GM12878 (cell line): Measurements from ENCODE around the gene ITGA11. TPM values are rescaled to one million over a fixed set of nuclear protein-coding genes. Genes with fewer than 3 reads are reported as not detected.

Experiments
- ATAC-seq: fragments of 200-7000 bp; cut with Tn5 transposase; 3 replicates; pipeline ENCODE4 v1.9.1; 2020; ENCODE audit warnings: mild to moderate bottlenecking, moderate library complexity
- BruUV-seq: library from RNA; stranded (reverse); fragments of 400-500 nt; replicated peaks from 2 replicates; lab custom pipeline; 2021; lab: Mats Ljungman, UMichigan
- CTCF ChIA-PET: fragments of 300-600 bp; sonication (Branson Sonifier 250); formaldehyde crosslinking; extraction: SDS; loops from one replicate; lab custom pipeline; 2021; ENCODE audit warnings: inconsistent platforms; lab: Yijun Ruan, JAX
- POLR2A ChIA-PET: fragments of 350-600 bp; formaldehyde crosslinking; extraction: SDS; loops from one replicate; lab custom pipeline; 2021; ENCODE audit warnings: inconsistent platforms; lab: Charles Lee
- RAD21 ChIA-PET: fragments of 300-600 bp; sonication (Branson Sonifier 250); formaldehyde crosslinking; loops from one replicate; lab custom pipeline; 2023; ENCODE audit warnings: antibody characterized with exemption; ENCODE audit not compliant: unreplicated experiment; lab: Charles Lee
- SMC1A ChIA-PET: fragments of 300-600 bp; sonication (Branson Sonifier 250); formaldehyde crosslinking; loops from one replicate; lab custom pipeline; 2023; ENCODE audit not compliant: unreplicated experiment, uncharacterized antibody; lab: Charles Lee
- DNase-seq: peaks from one replicate; pipeline ENCODE4 v3.0.0-alpha.2; 2011; ENCODE audit warnings: low read depth, low spot score
- FAIRE-seq: peaks from 3 replicates; lab custom pipeline; 2011; peaks lifted over from hg19 to GRCh38; lab: Jason Lieb, UNC
- H2AFZ ChIP-seq: 2 replicates; pipeline ENCODE4 v1.6.0; 2011; ENCODE audit warnings: low read depth, low read length, control low read depth; ENCODE audit not compliant: control insufficient read depth
- H3K27ac ChIP-seq: 2 replicates; pipeline ENCODE4 v1.5.1; 2011; ENCODE audit warnings: control low read depth; ENCODE audit not compliant: control insufficient read depth, insufficient read depth
- H3K27me3 ChIP-seq, 2 experiments: replicated peaks in 1 of 2; 2 replicates each; pipeline versions ENCODE4 v1.6.0 to v1.6.1; 2011; ENCODE audit warnings: low read length in 1 of 2; ENCODE audit not compliant: control insufficient read depth in 2 of 2, insufficient read depth in 2 of 2
- H3K36me3 ChIP-seq, 2 experiments: 2 replicates each; pipeline ENCODE4 v1.5.1; 2011; ENCODE audit warnings: low read length in 1 of 2; ENCODE audit not compliant: control insufficient read depth in 2 of 2, insufficient read depth in 2 of 2
- H3K4me1 ChIP-seq: 2 replicates; pipeline ENCODE4 v1.6.1; 2011; ENCODE audit warnings: mild to moderate bottlenecking, low read length, moderate library complexity, mixed read lengths; ENCODE audit not compliant: control insufficient read depth, insufficient read depth
- H3K4me2 ChIP-seq: 2 replicates; pipeline ENCODE4 v1.6.0; 2011; ENCODE audit warnings: control low read depth; ENCODE audit not compliant: control insufficient read depth, insufficient read depth
- H3K4me3 ChIP-seq: fragments of 200-600 bp; sonication (generic); 2 replicates; pipeline ENCODE4 v1.5.1; 2016
- H3K79me2 ChIP-seq: 2 replicates; pipeline ENCODE4 v1.6.0; 2011; ENCODE audit warnings: low read length; ENCODE audit not compliant: control insufficient read depth, insufficient read depth
- H3K9ac ChIP-seq: 2 replicates; pipeline ENCODE4 v1.8.0; 2011; ENCODE audit warnings: low read length, control low read depth, mixed read lengths; ENCODE audit not compliant: control insufficient read depth, insufficient read depth
- H3K9me3 ChIP-seq: replicated peaks from 3 replicates; pipeline ENCODE4 v1.5.1; 2011; ENCODE audit warnings: mild to moderate bottlenecking, low read length; ENCODE audit not compliant: control insufficient read depth, insufficient read depth
- H4K20me1 ChIP-seq: 2 replicates; pipeline ENCODE4 v1.6.0; 2011; ENCODE audit not compliant: control insufficient read depth, insufficient read depth
- HSF1 ChIP-seq: fragments of 150-350 bp; IDR thresholded peaks from 2 replicates; pipeline ENCODE4 v1.6.1; 2014; ENCODE audit warnings: mild to moderate bottlenecking, low read depth, low read length
- MTA2 ChIP-seq: fragments of 450-650 bp; IDR thresholded peaks from 2 replicates; pipeline ENCODE4 v1.6.1; 2016; ENCODE audit warnings: low read depth, mild to moderate bottlenecking, moderate library complexity
- NFYA ChIP-seq: IDR thresholded peaks from 2 replicates; pipeline ENCODE4 v1.6.1; 2011; ENCODE audit warnings: low read depth, mild to moderate bottlenecking, low read length, improper control_type of control experiment, borderline replicate concordance
- PAX5 ChIP-seq: IDR thresholded peaks from 2 replicates; pipeline ENCODE4 v1.6.1; 2011; ENCODE audit warnings: low read depth, low read length, borderline replicate concordance
- PAX8 ChIP-seq: fragments of 450-650 bp; IDR thresholded peaks from 2 replicates; pipeline ENCODE4 v1.6.1; 2017; ENCODE audit warnings: mild to moderate bottlenecking, moderate library complexity
- PKNOX1 ChIP-seq: fragments of 450-650 bp; IDR thresholded peaks from 2 replicates; pipeline ENCODE4 v1.6.1; 2016; ENCODE audit warnings: mild to moderate bottlenecking
- WGBS: methylation state at CpG from one replicate; pipeline ENCODE4 v1.1.6; 2016; ENCODE audit warnings: low lambda C conversion rate; ENCODE audit not compliant: insufficient replicate concordance, insufficient coverage; ENCODE audit errors: missing lambda C conversion rate; 5-methylcytosine and 5-hydroxymethylcytosine counted together
- in situ Hi-C: fragments of 300-500 bp; cut with MboI; formaldehyde crosslinking; loops from 9 replicates; pipeline ENCODE4 v1.14.3; 2018; ENCODE audit warnings: mixed read lengths
- intact Hi-C: fragments of 100-400 bp; cut with micrococcal nuclease; formaldehyde crosslinking; loops from one replicate; pipeline ENCODE4 v1.14.2; 2022; ENCODE audit not compliant: unreplicated experiment
- polyA plus RNA-seq, 11 experiments: library from polyadenylated mRNA; depleted of rRNA in 4 of 11; unstranded in 6 of 11; stranded (reverse) in 5 of 11; fragments of >200 nt; fragmentation: Nextera tagmentation in 4 of 11; fragmentation: Illumina TruSeq in 1 of 11; extraction: Ambion mirVana in 4 of 11; extraction: Trizol in 1 of 11; gene quantifications; 1 replicate in 1 of 11; 2 replicates in 10 of 11; pipeline versions ENCODE4 v1.2.1 to v1.2.3, GENCODE V29; 2011 to 2016; ENCODE audit warnings: inconsistent platforms in 2 of 11, missing spikeins in 2 of 11, low read depth in 1 of 11
- total RNA-seq, 4 experiments: library from RNA; depleted of rRNA in 3 of 4; stranded (reverse); fragments of >200 nt in 3 of 4; fragmentation: Illumina TruSeq in 1 of 4; extraction: Trizol in 1 of 4; gene quantifications; 2 replicates each; pipeline versions ENCODE4 v1.2.1 to v1.2.3, GENCODE V29; 2013 to 2021
- TF ChIP-seq, protein P1 (sequence below): IDR thresholded peaks from 2 replicates; pipeline ENCODE4 v1.6.1; 2012; ENCODE audit warnings: low read depth, low read length, improper control_type of control experiment
- TF ChIP-seq, protein P2 (sequence below), 3 experiments: IDR thresholded peaks in 2 of 3; conservative IDR thresholded peaks in 1 of 3; 2 replicates each; pipeline ENCODE4 v1.5.1; 2011; ENCODE audit warnings: low read depth in 3 of 3, low read length in 3 of 3, mild to moderate bottlenecking in 3 of 3, control low read depth in 2 of 3, moderate library complexity in 2 of 3, inconsistent platforms in 1 of 3, mixed read lengths in 1 of 3; ENCODE audit not compliant: control insufficient read depth in 2 of 3, insufficient read depth in 1 of 3; ENCODE audit errors: extremely low read depth in 1 of 3

The ITGA11 gene
- total and polyA plus RNA-seq, 10 of the 15 experiments (the other 5 are each of a cell fraction or from before 2014, with no cell fraction given): under 0.01 to 0.36 (median 0.13) TPM; not detected in 1

DNA sequence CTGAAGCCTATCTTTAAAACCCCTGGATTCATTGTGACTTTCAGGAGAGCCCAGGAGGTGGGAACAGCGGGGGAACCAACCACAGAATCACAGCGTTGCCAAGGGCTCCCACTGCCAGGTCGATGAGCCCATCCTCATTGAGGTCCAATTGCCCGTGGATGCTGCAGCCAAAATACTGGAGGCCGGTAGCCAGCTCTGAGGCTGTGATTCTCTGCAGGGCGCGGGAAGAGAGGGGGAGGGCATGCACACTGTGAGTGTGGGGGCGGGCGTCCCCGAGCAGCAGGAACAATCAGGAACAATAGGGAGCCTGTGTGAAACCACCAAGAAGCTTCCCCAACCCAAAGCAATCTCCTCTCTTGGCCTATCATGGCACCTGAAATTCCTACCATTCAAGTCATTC is 101.1 kb downstream of the ITGA11 start:
- Histone ChIP-seq H3K79me2 (no peaks in the 10 kb centered on the region), H3K9ac (no peak overlapping the region), H4K20me1 (no peaks in the 10 kb centered on the region), H2AFZ (no peak overlapping the region), H3K4me1 (no peaks in the 10 kb centered on the region), H3K9me3 (no peaks in the 10 kb centered on the region), H3K27me3 (peaks cover 0 to 7% of the 10 kb centered on the region in 2 experiments; a peak in 1 of 4 replicates), H3K27ac (no peak overlapping the region), H3K4me3 (no peak overlapping the region), H3K4me2 (no peak overlapping the region), H3K36me3 (no peaks in the 10 kb centered on the region)
- FAIRE-seq: no peak
- SMC1A ChIA-PET: no interaction called here
- no peak for ATAC-seq
- POLR2A ChIA-PET: no interaction called here
- intact Hi-C loops: no loop called here
- CTCF ChIA-PET: no interaction called here
- no peak for DNase-seq
- BruUV-seq: no TSS peak
- WGBS: 44% methylated on average over 10 of the region's 10 CpGs
- TF ChIP-seq, protein P1, sequence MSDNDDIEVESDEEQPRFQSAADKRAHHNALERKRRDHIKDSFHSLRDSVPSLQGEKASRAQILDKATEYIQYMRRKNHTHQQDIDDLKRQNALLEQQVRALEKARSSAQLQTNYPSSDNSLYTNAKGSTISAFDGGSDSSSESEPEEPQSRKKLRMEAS: no peak
- TF ChIP-seq PAX5: no peak
- TF ChIP-seq PAX8: no peak
- no peak for TF ChIP-seq PKNOX1
- TF ChIP-seq, protein P2, sequence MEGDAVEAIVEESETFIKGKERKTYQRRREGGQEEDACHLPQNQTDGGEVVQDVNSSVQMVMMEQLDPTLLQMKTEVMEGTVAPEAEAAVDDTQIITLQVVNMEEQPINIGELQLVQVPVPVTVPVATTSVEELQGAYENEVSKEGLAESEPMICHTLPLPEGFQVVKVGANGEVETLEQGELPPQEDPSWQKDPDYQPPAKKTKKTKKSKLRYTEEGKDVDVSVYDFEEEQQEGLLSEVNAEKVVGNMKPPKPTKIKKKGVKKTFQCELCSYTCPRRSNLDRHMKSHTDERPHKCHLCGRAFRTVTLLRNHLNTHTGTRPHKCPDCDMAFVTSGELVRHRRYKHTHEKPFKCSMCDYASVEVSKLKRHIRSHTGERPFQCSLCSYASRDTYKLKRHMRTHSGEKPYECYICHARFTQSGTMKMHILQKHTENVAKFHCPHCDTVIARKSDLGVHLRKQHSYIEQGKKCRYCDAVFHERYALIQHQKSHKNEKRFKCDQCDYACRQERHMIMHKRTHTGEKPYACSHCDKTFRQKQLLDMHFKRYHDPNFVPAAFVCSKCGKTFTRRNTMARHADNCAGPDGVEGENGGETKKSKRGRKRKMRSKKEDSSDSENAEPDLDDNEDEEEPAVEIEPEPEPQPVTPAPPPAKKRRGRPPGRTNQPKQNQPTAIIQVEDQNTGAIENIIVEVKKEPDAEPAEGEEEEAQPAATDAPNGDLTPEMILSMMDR (IDR thresholded peaks at IDR 0.05 in 2 of 3, conservative IDR thresholded peaks at IDR 0.05 in 1 of 3; ENCODE audit: control insufficient read depth in 2 of 3, extremely low read depth in 1 of 3, insufficient read depth in 1 of 3, low read depth in 3 of 3, low read length in 3 of 3): no peak
- TF ChIP-seq MTA2: no peak
- no peak for TF ChIP-seq HSF1
- no peak for TF ChIP-seq NFYA
- RAD21 ChIA-PET: no interaction called here
- in situ Hi-C loops: no loop called here
